ENCODE data around the gene TRIM51. TPM values are rescaled to one million over a fixed set of nuclear protein-coding genes. Genes with fewer than 3 reads are reported as not detected.
"Not testable (repeated sequence)": the region's sequence is repeated elsewhere in the genome, so short reads cannot be mapped to it uniquely, and the experiment has no call there.

Gene TRIM51
- total RNA-seq, 3 donors from 2014 or later, result not detected

DNA sequence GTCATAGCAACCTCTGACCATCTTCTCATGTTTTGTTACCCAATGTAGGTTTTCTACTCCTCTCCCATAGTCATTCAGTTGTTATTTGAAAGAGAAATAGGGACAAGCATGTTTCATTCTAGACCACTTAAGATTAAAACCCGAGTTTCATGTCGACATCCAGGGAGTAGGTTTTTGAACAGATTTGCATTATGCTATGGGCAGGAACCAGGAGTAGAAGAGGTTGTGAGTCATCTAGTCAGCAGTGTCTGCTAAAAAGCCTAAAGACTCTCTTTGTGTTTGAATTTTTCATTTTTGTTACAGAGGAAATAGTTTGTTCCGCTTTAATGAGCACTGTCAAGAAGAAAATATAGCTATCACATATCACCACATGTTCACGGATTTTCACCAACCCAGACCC, 1.9 kb downstream of the TRIM51 start:
- H3K27ac ChIP-seq; H3K27me3 ChIP-seq; DNase-seq (ENCODE audit: low spot score in 2 of 2); H3K4me3 ChIP-seq; H3K36me3 ChIP-seq; H3K9me3 ChIP-seq; H3K4me1 ChIP-seq; intact Hi-C loops (cut with DNase I; ENCODE audit: low total_unique reads): not testable (repeated sequence)

DNA sequence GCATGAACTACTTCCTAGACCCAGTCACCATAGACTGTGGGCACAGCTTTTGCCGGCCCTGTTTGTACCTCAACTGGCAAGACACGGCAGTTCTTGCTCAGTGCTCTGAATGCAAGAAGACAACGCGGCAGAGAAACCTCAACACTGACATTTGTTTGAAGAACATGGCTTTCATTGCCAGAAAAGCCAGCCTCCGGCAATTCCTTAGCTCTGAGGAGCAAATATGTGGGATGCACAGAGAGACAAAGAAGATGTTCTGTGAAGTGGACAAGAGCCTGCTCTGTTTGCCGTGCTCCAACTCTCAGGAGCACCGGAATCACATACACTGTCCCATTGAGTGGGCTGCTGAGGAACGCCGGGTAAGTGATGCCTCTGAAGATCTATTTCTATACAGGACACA, 2.4 kb downstream of the TRIM51 start:
- H3K4me3 ChIP-seq; DNase-seq (ENCODE audit: low spot score in 2 of 2); H3K9me3 ChIP-seq; H3K4me1 ChIP-seq; H3K36me3 ChIP-seq; H3K27ac ChIP-seq; intact Hi-C loops (cut with DNase I; ENCODE audit: low total_unique reads); H3K27me3 ChIP-seq: not testable (repeated sequence)

DNA sequence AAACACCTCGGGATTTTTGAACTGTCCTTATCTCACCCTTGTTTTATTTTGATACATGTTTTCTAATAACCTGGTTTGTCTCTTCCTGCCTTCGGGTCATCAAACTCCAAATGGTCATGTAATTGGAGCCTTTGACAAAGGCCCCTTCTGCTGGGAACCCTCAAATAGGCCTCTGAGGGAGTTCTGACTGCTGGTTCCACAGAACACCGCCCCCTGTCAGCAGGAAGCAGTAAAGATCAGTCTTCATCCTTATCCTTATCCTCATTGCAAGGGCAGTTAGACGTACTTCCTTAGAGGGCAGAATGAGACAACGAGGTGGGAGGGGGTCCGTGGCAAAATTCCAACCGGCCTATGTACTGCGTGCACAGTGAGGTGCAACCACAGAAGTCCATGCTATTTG, 12.1 kb downstream of the TRIM51 start:
- TF ChIP-seq CTCF (IDR thresholded peaks at IDR 0.05), result no peak
- TF ChIP-seq POLR2A (IDR thresholded peaks at IDR 0.05), result no peak
- TF ChIP-seq POLR2AphosphoS5 (IDR thresholded peaks at IDR 0.05), result no peak
- no peaks in the 10 kb centered on the region for H3K36me3 ChIP-seq
- H3K4me1 ChIP-seq, result no peaks in the 10 kb centered on the region
- H3K27me3 ChIP-seq, result no peaks in the 10 kb centered on the region
- DNase-seq (ENCODE audit: low spot score in 2 of 2), result no peak
- H3K9me3 ChIP-seq, result no peaks in the 10 kb centered on the region
- no peak overlapping the region for H3K27ac ChIP-seq
- no peak overlapping the region for H3K4me3 ChIP-seq
- intact Hi-C loops (cut with DNase I; ENCODE audit: low total_unique reads), result no loop called here

DNA sequence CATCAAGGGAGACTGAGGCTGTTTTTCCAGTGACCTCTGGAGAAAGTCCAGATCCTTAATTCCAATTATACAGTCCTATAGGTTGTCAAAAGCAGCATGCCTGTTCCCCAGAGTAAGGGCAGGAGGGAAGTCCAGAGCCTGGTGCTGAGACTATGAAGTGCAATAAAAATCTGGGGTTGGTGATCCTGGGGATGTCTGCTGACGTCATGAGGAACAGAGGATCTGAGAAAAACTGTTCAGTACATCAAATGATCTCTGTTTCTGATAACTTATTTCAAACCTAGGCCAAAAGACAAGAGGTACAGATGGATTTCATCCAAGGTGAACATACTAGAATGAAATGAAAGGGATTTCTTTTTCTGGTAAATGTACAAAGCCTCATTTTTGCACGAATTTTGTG, 19.2 kb downstream of the TRIM51 start:
- H3K27me3 ChIP-seq, result no peaks in the 10 kb centered on the region
- no peak for DNase-seq (ENCODE audit: low spot score in 2 of 2)
- H3K36me3 ChIP-seq, result no peaks in the 10 kb centered on the region
- no peaks in the 10 kb centered on the region for H3K9me3 ChIP-seq
- no peak overlapping the region for H3K27ac ChIP-seq
- no peak overlapping the region for H3K4me3 ChIP-seq
- intact Hi-C loops (cut with DNase I; ENCODE audit: low total_unique reads), result no loop called here
- H3K4me1 ChIP-seq, result no peaks in the 10 kb centered on the region
- TF ChIP-seq CTCF (IDR thresholded peaks at IDR 0.05), result no peak

GRCh38 chr11:55914482-55914881, 31.4 kb downstream of the TRIM51 start, which contains the start of gene OR5W2:
TSS of gene OR5W2 (minus strand) at chr11:55914582. CDS start at chr11:55914582, 0 bp downstream.
- Histone ChIP-seq H3K27ac (no peak within 1 kb of the TSS), H3K9me3 (no peaks in the 10 kb centered on the region), H3K36me3 (no peaks in the 10 kb centered on the region), H3K4me1 (no peaks in the 10 kb centered on the region), H3K4me3 (no peak within 1 kb of the TSS), H3K27me3 (no peaks in the 10 kb centered on the region)
- intact Hi-C loops (cut with DNase I; ENCODE audit: low total_unique reads), result no loop called here
- DNase-seq (ENCODE audit: low spot score in 2 of 2), result no peak
- TF ChIP-seq POLR2A (IDR thresholded peaks at IDR 0.05) (no peak), CTCF (IDR thresholded peaks at IDR 0.05) (no peak), POLR2AphosphoS5 (IDR thresholded peaks at IDR 0.05) (no peak)

DNA sequence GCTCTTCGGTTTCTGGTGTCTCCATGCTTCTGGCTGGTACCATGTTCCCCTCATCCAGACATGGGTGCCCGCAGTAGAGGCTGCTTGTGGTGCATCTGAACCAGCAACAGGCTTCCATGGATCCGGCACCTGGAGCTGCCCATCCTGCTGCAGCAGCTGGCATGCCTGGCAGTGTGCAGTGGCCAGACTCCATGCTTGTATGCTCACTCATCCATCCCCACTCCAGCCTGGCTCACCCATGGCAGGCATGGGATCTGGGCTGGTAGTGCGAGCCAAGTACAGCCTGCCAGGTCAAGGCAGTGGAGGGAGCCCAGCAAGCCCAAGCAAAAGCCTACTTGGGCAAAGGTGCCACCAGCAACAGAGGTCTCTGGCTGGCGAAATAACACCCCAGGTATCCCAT, 37.4 kb downstream of the TRIM51 start:
- no peaks in the 10 kb centered on the region for H3K36me3 ChIP-seq
- TF ChIP-seq CTCF (IDR thresholded peaks at IDR 0.05), result no peak
- no peaks in the 10 kb centered on the region for H3K27me3 ChIP-seq
- no peaks in the 10 kb centered on the region for H3K9me3 ChIP-seq
- H3K27ac ChIP-seq, result no peak overlapping the region
- intact Hi-C loops (cut with DNase I; ENCODE audit: low total_unique reads), result no loop called here
- H3K4me1 ChIP-seq, result no peaks in the 10 kb centered on the region
- H3K4me3 ChIP-seq, result no peak overlapping the region
- no peak for DNase-seq (ENCODE audit: low spot score in 2 of 2)

Data from breast epithelium (tissue), 4 donors.